ENCODE data around the gene PIGL.
"Not testable (repeated sequence)": the region's sequence is repeated elsewhere in the genome, so short reads cannot be mapped to it uniquely, and the experiment has no call there.

Gene PIGL

GRCh38 chr17:16202554-16203500 lies 14.2 kb upstream of the PIGL start:
- not testable (repeated sequence) for H3K36me3 ChIP-seq (ENCODE audit: insufficient read depth, low read length); H3K4me3 ChIP-seq (ENCODE audit: low read length); H3K4me1 ChIP-seq (ENCODE audit: insufficient read depth, low read length); H3K27me3 ChIP-seq (ENCODE audit: insufficient read depth, low read length); H2AFZ ChIP-seq (ENCODE audit: low read depth, low read length); H3K9me3 ChIP-seq (ENCODE audit: low read length)

DNA sequence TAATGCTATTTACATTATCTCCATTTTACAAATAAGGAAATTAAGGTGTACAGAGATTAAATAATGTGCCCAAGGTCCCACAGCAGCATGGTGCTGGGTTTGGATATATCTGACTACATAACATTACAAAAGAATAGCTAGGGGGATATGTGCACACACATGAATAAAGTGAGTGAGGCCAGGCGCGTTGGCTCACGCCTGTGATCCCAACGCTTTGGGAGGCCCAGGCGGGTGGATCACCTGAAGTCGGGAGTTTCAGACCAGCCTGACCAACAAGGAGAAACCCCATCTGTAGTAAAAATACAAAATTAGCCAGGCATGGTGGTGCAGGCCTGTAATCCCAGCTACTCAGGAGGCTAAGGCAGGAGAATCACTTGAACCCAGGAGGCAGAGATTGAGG lies 12.2 kb upstream of the PIGL start:
- not testable (repeated sequence) for H3K27me3 ChIP-seq (ENCODE audit: insufficient read depth, low read length); H3K4me1 ChIP-seq (ENCODE audit: insufficient read depth, low read length); H3K9me3 ChIP-seq (ENCODE audit: low read length); H3K4me3 ChIP-seq (ENCODE audit: low read length); H2AFZ ChIP-seq (ENCODE audit: low read depth, low read length); H3K36me3 ChIP-seq (ENCODE audit: insufficient read depth, low read length)

- Histone ChIP-seq H3K4me3 (ENCODE audit: low read length) (no peak overlapping the region), H3K27me3 (ENCODE audit: insufficient read depth, low read length) (no peaks in the 10 kb centered on the region), H3K9me3 (ENCODE audit: low read length) (peaks cover 2% of the 10 kb centered on the region), H3K4me1 (ENCODE audit: insufficient read depth, low read length) (peaks cover 11% of the 10 kb centered on the region), H2AFZ (ENCODE audit: low read depth, low read length) (no peak overlapping the region), H3K36me3 (ENCODE audit: insufficient read depth, low read length) (no peaks in the 10 kb centered on the region)
These were observed 5.4 kb upstream of the PIGL start for GRCh38 chr17:16211590-16211989.

- H2AFZ ChIP-seq (ENCODE audit: low read depth, low read length), result no peak overlapping the region
- H3K4me3 ChIP-seq (ENCODE audit: low read length), result no peak overlapping the region
- H3K36me3 ChIP-seq (ENCODE audit: insufficient read depth, low read length), result no peaks in the 10 kb centered on the region
- peaks cover 2% of the 10 kb centered on the region for H3K9me3 ChIP-seq (ENCODE audit: low read length)
- H3K4me1 ChIP-seq (ENCODE audit: insufficient read depth, low read length), result peaks cover 14% of the 10 kb centered on the region
- no peaks in the 10 kb centered on the region for H3K27me3 ChIP-seq (ENCODE audit: insufficient read depth, low read length)
These were observed 4.2 kb upstream of the PIGL start for GRCh38 chr17:16212793-16213192.

DNA sequence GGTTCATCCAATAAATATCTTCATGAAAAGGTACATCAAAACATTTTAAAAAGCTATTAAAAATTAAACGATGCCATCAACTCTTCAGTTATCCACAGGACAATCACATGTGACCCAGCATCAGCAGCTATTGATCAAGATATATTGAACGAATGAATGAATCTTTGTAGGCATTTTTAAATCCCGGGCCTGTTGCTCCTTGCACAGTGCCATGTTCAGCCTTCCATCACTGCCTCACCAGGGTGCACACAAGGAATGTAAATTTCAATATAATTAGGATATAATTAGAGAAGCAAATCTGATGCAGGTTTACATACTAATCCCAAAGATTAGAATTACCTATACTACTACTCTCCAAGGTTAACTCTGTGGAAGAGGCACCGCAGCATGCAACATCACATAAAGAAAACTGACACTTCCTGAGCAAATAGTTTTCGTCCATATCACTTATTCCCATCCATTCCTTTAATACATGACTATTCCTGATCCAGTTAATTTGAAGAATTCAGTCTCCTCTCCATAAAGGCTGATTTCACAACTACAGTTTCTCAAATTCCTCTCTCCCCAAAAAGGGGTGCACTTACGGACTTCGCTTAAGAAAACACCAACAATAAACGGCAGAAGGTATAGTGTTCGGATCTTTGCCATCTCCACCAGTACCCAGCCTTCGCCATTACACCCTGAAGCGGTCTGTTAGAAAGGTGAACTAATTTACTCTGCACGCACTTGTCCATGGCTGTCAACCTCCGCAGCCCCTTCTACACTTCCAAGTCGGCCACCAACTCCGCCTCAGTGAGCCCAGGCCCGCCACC lies 2.6 kb upstream of the PIGL start:
- Histone ChIP-seq H3K36me3 (ENCODE audit: insufficient read depth, low read length) (no peaks in the 10 kb centered on the region), H2AFZ (ENCODE audit: low read depth, low read length) (no peak overlapping the region), H3K27me3 (ENCODE audit: insufficient read depth, low read length) (no peaks in the 10 kb centered on the region), H3K4me1 (ENCODE audit: insufficient read depth, low read length) (peaks cover 19% of the 10 kb centered on the region), H3K4me3 (ENCODE audit: low read length) (peak overlapping the region; percentile 93), H3K9me3 (ENCODE audit: low read length) (no peaks in the 10 kb centered on the region)

DNA sequence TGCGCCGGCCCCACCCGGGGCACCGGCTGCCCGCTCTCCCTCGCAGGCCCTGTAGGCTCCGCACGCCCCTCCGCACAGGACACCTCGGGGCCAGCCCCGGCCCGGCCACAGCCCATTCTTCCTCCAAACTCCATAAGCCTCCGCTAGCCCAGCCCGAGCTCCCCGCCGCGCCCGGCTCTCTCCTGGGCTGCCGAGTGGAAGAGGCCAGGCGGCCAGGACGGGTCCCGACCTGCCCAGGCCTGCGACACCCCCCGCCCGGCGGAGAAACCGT lies 2.1 kb upstream of the PIGL start:
- H3K4me1 ChIP-seq (ENCODE audit: insufficient read depth, low read length), result peaks cover 19% of the 10 kb centered on the region
- H2AFZ ChIP-seq (ENCODE audit: low read depth, low read length), result peak overlapping the region; percentile 21
- H3K4me3 ChIP-seq (ENCODE audit: low read length), result peak overlapping the region; percentile 93

DNA sequence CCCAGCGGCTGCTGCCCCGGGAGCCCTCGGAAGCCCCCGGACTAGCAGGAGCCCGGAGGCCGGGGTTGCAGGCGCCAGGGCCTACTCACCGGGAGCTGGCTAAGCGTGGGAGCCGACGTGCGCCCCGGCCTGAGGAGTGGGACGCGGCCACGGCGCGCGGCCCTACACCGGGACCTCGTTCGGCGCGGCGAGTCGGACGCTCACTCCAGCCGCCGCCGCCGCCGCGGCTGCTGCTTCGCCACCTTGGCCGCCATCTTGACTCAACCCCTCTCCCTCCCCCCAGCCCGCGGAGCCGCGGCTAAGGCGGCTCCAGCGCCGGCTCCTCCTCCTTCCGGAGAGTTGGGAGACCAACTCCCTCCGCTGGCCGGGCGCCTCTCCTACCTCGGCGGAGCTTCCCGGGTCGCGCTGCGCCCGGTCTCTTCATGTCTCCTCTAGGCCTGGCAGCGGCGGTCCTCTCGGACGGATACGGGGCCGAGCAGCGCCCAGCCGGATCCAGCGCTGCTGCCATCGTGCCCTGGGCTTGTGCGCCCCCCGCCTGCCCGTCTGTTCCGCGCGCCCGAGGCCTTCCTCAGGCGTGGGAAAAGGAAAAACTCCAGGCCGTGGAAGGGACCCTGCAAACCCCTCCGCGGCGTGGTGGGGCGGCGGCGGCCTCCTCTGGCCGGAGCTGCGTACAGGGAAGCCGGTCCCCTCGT lies 1.6 kb upstream of the PIGL start, which contains the start of gene NCOR1:
NCOR1 (minus strand) TSS at position 262 of the 692 bp plus-strand sequence. CDS start 20,965 bp downstream, outside the sequence.
- no peaks in the 10 kb centered on the region for H3K9me3 ChIP-seq (ENCODE audit: low read length)
- no peaks in the 10 kb centered on the region for H3K36me3 ChIP-seq (ENCODE audit: insufficient read depth, low read length)
- H2AFZ ChIP-seq (ENCODE audit: low read depth, low read length), result peak within 1 kb of the TSS; percentile 21
- peak within 1 kb of the TSS; percentile 93 for H3K4me3 ChIP-seq (ENCODE audit: low read length)
- peaks cover 19% of the 10 kb centered on the region for H3K4me1 ChIP-seq (ENCODE audit: insufficient read depth, low read length)
- H3K27me3 ChIP-seq (ENCODE audit: insufficient read depth, low read length), result no peaks in the 10 kb centered on the region

More for the DNA sequence above, 2.1 kb upstream of the PIGL start:
- no peaks in the 10 kb centered on the region for H3K27me3 ChIP-seq (ENCODE audit: insufficient read depth, low read length)
- H3K9me3 ChIP-seq (ENCODE audit: low read length), result no peaks in the 10 kb centered on the region
- no peaks in the 10 kb centered on the region for H3K36me3 ChIP-seq (ENCODE audit: insufficient read depth, low read length)

DNA sequence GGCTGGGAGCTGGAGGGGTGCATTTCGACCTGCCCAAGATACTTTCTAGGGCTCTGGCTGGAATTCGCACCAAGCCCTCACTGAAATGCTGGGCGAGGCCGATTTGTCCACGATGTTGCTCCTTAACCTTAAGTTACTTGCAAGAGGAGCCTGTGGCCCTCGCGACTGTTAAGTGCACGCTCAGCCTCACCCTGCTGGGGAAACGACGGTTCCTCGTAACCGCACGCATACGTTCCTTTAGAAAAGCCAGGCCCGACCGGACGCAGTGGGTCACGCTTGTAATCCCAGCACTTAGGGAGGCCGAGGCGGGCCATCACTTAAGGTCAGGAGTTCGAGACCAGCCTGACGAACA lies 1.1 kb upstream of the PIGL start:
- Histone ChIP-seq H3K4me3 (ENCODE audit: low read length) (peak overlapping the region; percentile 93), H3K4me1 (ENCODE audit: insufficient read depth, low read length) (peaks cover 19% of the 10 kb centered on the region), H3K36me3 (ENCODE audit: insufficient read depth, low read length) (no peaks in the 10 kb centered on the region), H3K27me3 (ENCODE audit: insufficient read depth, low read length) (no peaks in the 10 kb centered on the region), H3K9me3 (ENCODE audit: low read length) (no peaks in the 10 kb centered on the region), H2AFZ (ENCODE audit: low read depth, low read length) (peak overlapping the region; percentile 21)

DNA sequence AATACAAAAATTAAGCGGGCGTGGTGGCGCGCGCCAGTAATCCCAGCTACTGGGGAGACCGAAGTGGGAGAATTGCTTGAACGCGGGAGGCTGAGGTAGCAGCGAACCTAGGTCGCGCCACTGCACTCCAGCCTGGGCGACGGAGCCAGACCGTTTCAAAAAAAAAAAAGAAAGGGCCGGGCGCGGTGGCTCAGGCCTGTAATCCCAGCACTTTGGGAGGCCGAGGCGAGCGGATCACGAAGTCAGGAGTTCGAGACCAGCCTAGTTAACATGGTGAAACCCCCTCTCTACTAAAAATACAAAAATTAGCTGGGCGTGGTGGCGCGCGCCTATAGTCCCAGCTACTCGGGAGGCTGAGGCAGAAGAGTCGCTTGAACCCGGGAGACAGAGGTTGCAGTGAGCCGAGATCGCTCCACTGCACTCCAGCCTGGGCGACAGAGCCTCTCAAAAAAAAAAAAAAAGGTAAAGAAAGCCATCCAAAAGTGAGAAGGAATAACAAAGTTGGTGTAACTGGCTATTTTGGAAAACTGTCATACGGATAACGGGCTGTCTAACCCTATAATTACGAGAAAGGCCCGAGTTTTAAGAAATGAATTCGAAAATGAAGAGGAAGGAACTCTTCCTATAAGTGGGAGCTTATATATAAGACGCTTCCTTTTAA lies 539 bp upstream of the PIGL start:
- H3K4me3 ChIP-seq (ENCODE audit: low read length), result peak overlapping the region; percentile 93

DNA sequence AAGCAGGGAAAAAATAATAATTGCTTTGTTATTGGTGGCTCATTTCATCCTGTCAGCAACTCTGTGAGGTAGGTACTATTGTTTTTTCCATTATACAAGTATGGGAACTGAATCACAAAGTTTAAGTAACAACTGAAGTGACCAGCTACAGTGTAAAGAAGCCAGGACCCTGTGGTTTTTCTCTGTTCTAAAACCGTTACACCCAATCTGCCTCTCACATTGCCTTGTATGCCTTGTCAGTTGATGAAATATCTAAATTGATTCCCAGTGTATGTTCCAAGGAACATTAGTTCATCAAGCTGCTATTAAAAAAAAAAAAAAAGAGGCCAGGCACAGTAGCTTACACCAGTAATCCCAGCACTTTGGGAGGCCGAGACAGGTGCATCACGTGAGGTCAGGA lies 5.4 kb downstream of the PIGL start:
- peaks cover 3% of the 10 kb centered on the region for H3K36me3 ChIP-seq (ENCODE audit: insufficient read depth, low read length)
- H3K4me3 ChIP-seq (ENCODE audit: low read length), result no peak overlapping the region

More for the DNA sequence above, 539 bp upstream of the PIGL start:
- H3K9me3 ChIP-seq (ENCODE audit: low read length); H3K27me3 ChIP-seq (ENCODE audit: insufficient read depth, low read length); H3K36me3 ChIP-seq (ENCODE audit: insufficient read depth, low read length): not testable (repeated sequence)
- Histone ChIP-seq H3K4me1 (ENCODE audit: insufficient read depth, low read length) (peaks cover 19% of the 10 kb centered on the region), H2AFZ (ENCODE audit: low read depth, low read length) (peak overlapping the region; percentile 21)

DNA sequence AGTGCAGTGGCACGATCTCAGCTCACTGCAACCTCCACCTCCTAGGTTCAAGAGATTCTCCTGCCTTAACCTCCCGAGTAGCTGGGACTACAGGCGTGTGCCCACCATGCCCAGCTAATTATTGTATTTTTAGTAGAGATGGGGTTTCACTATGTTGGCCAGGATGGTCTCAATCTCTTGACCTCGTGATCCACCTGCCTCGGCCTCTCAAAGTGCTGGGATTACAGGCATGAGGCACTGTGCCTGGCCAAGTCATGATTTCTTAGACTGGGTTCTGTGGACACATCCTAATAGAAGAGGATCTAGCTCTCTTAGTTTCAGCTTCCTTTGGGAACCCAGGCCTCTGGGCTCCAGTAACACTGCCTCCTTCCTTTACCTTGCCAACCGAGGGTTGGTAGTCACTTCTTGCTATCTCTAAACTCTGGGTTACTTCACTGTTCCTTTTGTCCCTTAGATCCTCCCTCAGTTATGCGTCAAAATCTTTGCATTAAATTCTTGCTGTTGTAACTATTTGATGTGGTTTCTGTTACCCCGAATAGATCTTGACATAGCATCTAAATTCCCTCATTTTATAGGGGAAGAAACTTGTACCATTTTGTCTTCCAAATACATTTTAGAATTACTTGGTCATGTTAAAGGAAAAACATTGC lies 13.0 kb downstream of the PIGL start:
- not testable (repeated sequence) for H3K4me1 ChIP-seq (ENCODE audit: insufficient read depth, low read length); H3K27me3 ChIP-seq (ENCODE audit: insufficient read depth, low read length); H2AFZ ChIP-seq (ENCODE audit: low read depth, low read length); H3K9me3 ChIP-seq (ENCODE audit: low read length); H3K4me3 ChIP-seq (ENCODE audit: low read length); H3K36me3 ChIP-seq (ENCODE audit: insufficient read depth, low read length)

More for the DNA sequence above, 5.4 kb downstream of the PIGL start:
- Histone ChIP-seq H3K9me3 (ENCODE audit: low read length) (no peaks in the 10 kb centered on the region), H3K27me3 (ENCODE audit: insufficient read depth, low read length) (no peaks in the 10 kb centered on the region), H3K4me1 (ENCODE audit: insufficient read depth, low read length) (peaks cover 7% of the 10 kb centered on the region), H2AFZ (ENCODE audit: low read depth, low read length) (no peak overlapping the region)

- H3K4me1 ChIP-seq (ENCODE audit: insufficient read depth, low read length), result no peaks in the 10 kb centered on the region
- H3K4me3 ChIP-seq (ENCODE audit: low read length), result no peak overlapping the region
- H3K27me3 ChIP-seq (ENCODE audit: insufficient read depth, low read length), result no peaks in the 10 kb centered on the region
- H2AFZ ChIP-seq (ENCODE audit: low read depth, low read length), result no peak overlapping the region
- H3K9me3 ChIP-seq (ENCODE audit: low read length), result no peaks in the 10 kb centered on the region
- H3K36me3 ChIP-seq (ENCODE audit: insufficient read depth, low read length), result no peaks in the 10 kb centered on the region
These were observed 15.4 kb downstream of the PIGL start for GRCh38 chr17:16232391-16232790.
